Measurements from ENCODE around the gene PRSS38.

DNA sequence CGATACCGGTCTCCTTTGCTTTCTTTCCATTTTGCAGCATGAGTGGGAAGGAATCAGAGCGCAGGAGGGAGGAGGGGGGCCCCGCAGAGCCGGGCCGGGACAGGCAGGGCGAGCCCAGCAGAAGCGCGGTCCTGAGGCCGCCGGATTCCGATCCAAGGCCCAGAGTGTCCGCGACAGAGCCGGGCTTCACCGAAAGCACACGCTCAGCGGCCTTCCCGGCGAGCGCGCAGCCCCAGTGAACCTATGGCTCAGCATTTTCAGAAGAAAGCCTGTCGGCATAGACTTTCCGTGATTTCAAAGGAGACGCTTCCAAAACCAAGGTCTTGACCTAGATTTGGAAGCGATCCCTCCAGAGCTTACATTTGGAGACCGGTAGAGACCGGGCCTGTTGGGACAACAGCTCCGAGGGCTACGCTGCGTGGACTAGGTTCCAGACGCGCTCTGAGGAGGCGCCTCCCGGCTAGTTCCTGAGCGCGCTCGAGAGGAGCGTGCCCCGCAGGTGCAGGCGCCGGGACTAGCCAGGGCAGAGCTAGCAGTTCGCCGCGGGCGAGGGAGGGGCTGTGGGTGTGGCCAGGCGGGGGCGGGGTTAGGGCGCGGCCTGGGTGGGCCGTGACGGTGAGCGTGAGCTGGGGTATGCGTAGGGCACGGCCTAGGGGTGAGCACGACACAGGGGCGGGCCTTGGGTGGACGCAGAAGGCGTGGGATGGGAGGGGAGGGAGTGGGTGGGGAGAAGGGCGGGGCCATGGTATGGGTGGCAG is 27.8 kb upstream of the PRSS38 start:
- TF ChIP-seq, protein P1, sequence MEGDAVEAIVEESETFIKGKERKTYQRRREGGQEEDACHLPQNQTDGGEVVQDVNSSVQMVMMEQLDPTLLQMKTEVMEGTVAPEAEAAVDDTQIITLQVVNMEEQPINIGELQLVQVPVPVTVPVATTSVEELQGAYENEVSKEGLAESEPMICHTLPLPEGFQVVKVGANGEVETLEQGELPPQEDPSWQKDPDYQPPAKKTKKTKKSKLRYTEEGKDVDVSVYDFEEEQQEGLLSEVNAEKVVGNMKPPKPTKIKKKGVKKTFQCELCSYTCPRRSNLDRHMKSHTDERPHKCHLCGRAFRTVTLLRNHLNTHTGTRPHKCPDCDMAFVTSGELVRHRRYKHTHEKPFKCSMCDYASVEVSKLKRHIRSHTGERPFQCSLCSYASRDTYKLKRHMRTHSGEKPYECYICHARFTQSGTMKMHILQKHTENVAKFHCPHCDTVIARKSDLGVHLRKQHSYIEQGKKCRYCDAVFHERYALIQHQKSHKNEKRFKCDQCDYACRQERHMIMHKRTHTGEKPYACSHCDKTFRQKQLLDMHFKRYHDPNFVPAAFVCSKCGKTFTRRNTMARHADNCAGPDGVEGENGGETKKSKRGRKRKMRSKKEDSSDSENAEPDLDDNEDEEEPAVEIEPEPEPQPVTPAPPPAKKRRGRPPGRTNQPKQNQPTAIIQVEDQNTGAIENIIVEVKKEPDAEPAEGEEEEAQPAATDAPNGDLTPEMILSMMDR (IDR thresholded peaks at IDR 0.05): no peak
- TF ChIP-seq POLR2A (IDR thresholded peaks at IDR 0.05) (no peak), POLR2AphosphoS5 (IDR thresholded peaks at IDR 0.05) (peak in 2 of 3 donors; percentile 6 to 51), EP300 (IDR thresholded peaks at IDR 0.05) (no peak)
